ENCODE data around the gene BAD. TPM values are rescaled to one million over a fixed set of nuclear protein-coding genes. Genes with fewer than 3 reads are reported as not detected.

The BAD gene
- total and polyA plus RNA-seq, 2 donors (not counting 1 experiment from before 2014, with no cell fraction given): 24.0 to 39.1 TPM

DNA sequence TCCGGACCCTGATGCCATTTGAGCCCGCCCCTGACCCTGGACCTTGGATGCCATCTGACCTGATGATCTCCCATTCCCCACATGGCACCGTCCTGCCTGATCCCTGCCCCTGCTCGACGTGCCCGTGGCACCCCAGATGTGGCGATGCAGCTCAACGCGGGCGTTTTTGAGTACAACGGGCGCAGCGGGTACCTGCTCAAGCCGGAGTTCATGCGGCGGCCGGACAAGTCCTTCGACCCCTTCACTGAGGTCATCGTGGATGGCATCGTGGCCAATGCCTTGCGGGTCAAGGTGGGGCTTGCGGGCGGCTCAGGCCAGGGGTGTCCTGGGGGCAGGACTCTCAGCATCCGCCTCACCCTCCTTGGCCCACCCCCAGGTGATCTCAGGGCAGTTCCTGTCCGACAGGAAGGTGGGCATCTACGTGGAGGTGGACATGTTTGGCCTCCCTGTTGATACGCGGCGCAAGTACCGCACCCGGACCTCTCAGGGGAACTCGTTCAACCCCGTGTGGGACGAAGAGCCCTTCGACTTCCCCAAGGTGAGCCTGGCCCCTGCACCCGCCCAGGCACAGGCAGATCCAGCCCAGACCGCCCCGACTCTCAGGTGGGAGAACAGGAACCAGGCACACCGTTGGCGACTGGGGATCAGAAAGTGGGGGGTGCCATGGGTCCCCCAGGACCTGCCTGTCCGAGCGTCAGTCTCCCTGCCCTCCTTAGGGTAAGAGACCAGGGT is 22.0 kb downstream of the BAD start:
- H3K4me3 Mint-ChIP-seq: no peak overlapping the region
- TF ChIP-seq, protein P1, sequence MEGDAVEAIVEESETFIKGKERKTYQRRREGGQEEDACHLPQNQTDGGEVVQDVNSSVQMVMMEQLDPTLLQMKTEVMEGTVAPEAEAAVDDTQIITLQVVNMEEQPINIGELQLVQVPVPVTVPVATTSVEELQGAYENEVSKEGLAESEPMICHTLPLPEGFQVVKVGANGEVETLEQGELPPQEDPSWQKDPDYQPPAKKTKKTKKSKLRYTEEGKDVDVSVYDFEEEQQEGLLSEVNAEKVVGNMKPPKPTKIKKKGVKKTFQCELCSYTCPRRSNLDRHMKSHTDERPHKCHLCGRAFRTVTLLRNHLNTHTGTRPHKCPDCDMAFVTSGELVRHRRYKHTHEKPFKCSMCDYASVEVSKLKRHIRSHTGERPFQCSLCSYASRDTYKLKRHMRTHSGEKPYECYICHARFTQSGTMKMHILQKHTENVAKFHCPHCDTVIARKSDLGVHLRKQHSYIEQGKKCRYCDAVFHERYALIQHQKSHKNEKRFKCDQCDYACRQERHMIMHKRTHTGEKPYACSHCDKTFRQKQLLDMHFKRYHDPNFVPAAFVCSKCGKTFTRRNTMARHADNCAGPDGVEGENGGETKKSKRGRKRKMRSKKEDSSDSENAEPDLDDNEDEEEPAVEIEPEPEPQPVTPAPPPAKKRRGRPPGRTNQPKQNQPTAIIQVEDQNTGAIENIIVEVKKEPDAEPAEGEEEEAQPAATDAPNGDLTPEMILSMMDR (IDR thresholded peaks at IDR 0.05): no peak
- POLR2A ChIA-PET: no interaction called here
- WGBS (ENCODE audit: insufficient coverage): 96% methylated on average over 42 of the region's 42 CpGs
- H3K27ac ChIP-seq (ENCODE audit: low read length in 2 of 2): no peak overlapping the region
- no peak overlapping the region for H2AFZ ChIP-seq (ENCODE audit: insufficient read depth, low read depth, low read length, poor library complexity, severe bottlenecking)
- ATAC-seq (ENCODE audit: low read depth): no peak
- no peaks in the 10 kb centered on the region for H3K79me2 ChIP-seq (ENCODE audit: control insufficient read depth, insufficient read depth, low read length)
- intact Hi-C loops (cut with micrococcal nuclease): no loop called here
- H3K9me3 Mint-ChIP-seq (ENCODE audit: insufficient read depth): no peaks in the 10 kb centered on the region
- no peak for DNase-seq
- no peak overlapping the region for H3K4me3 ChIP-seq (ENCODE audit: control extremely low read depth in 1 of 5, extremely low read depth in 1 of 5, insufficient read depth in 1 of 5, low read depth in 2 of 5, low read length in 4 of 5)
- CTCF ChIA-PET: interaction anchor here (1.1 kb wide), 1 partner anchor 58 kb away, joined by 4 read pairs; no protein-coding TSS in a partner anchor
- H4K20me1 ChIP-seq (ENCODE audit: control insufficient read depth, insufficient read depth, low read length, poor library complexity, severe bottlenecking): no peaks in the 10 kb centered on the region
- no peaks in the 10 kb centered on the region for H3K4me1 Mint-ChIP-seq
- H3K36me3 ChIP-seq (replicated peaks in 1 of 2; ENCODE audit: control extremely low read depth in 1 of 2, control insufficient read depth in 1 of 2, extremely low read depth in 1 of 2, insufficient read depth in 2 of 2, low read length in 1 of 2): no peaks in the 10 kb centered on the region
- H3K9ac ChIP-seq (ENCODE audit: low read length): no peak overlapping the region
- H3K4me2 ChIP-seq (replicated peaks; ENCODE audit: low read depth, low read length, poor library complexity, severe bottlenecking): no peak overlapping the region
- H3K27ac Mint-ChIP-seq: no peak overlapping the region
- H3K9me3 ChIP-seq (ENCODE audit: control extremely low read depth in 1 of 3, control insufficient read depth in 2 of 3, insufficient read depth in 1 of 3, low read length in 2 of 3): no peaks in the 10 kb centered on the region
- H3K27me3 ChIP-seq (replicated peaks in 1 of 4; ENCODE audit: control extremely low read depth in 1 of 4, control insufficient read depth in 3 of 4, insufficient read depth in 4 of 4, low read length in 3 of 4): no peaks in the 10 kb centered on the region
- no peaks in the 10 kb centered on the region for H3K27me3 Mint-ChIP-seq
- no peaks in the 10 kb centered on the region for H3K4me1 ChIP-seq (ENCODE audit: control insufficient read depth in 2 of 2, insufficient read depth in 2 of 2, low read length in 2 of 2)

DNA sequence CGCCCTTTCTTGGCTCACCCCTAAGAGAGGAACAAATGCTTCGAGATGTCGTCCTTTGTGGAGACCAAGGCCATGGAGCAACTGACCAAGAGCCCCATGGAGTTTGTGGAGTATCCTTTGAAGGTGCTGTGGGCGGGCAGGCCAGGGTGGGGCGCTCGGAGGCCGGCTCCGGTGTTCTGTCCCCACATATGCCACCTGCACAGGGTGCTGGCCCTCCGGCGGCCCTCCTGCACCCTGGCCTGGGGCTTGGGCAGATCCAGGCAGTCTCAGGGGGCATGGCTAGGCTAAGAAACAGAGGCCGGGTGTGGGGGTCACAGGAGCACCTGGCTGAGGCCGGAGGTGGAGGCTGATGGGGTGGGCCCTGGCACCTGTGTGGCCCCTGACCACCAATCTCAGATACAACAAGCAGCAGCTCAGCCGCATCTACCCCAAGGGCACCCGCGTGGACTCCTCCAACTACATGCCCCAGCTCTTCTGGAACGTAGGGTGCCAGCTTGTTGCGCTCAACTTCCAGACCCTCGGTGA is 22.8 kb downstream of the BAD start:
- no peaks in the 10 kb centered on the region for H3K4me1 Mint-ChIP-seq
- Histone ChIP-seq H2AFZ (ENCODE audit: insufficient read depth, low read depth, low read length, poor library complexity, severe bottlenecking) (no peak overlapping the region), H3K4me3 (ENCODE audit: control extremely low read depth in 1 of 5, extremely low read depth in 1 of 5, insufficient read depth in 1 of 5, low read depth in 2 of 5, low read length in 4 of 5) (no peak overlapping the region), H3K9ac (ENCODE audit: low read length) (no peak overlapping the region), H3K9me3 (ENCODE audit: control extremely low read depth in 1 of 3, control insufficient read depth in 2 of 3, insufficient read depth in 1 of 3, low read length in 2 of 3) (no peaks in the 10 kb centered on the region), H3K27ac (ENCODE audit: low read length in 2 of 2) (no peak overlapping the region), H3K36me3 (replicated peaks in 1 of 2; ENCODE audit: control extremely low read depth in 1 of 2, control insufficient read depth in 1 of 2, extremely low read depth in 1 of 2, insufficient read depth in 2 of 2, low read length in 1 of 2) (no peaks in the 10 kb centered on the region), H3K27me3 (replicated peaks in 1 of 4; ENCODE audit: control extremely low read depth in 1 of 4, control insufficient read depth in 3 of 4, insufficient read depth in 4 of 4, low read length in 3 of 4) (no peaks in the 10 kb centered on the region), H3K4me1 (ENCODE audit: control insufficient read depth in 2 of 2, insufficient read depth in 2 of 2, low read length in 2 of 2) (no peaks in the 10 kb centered on the region), H3K4me2 (replicated peaks; ENCODE audit: low read depth, low read length, poor library complexity, severe bottlenecking) (no peak overlapping the region), H4K20me1 (ENCODE audit: control insufficient read depth, insufficient read depth, low read length, poor library complexity, severe bottlenecking) (no peaks in the 10 kb centered on the region), H3K79me2 (ENCODE audit: control insufficient read depth, insufficient read depth, low read length) (no peaks in the 10 kb centered on the region)
- no peaks in the 10 kb centered on the region for H3K9me3 Mint-ChIP-seq (ENCODE audit: insufficient read depth)
- H3K27ac Mint-ChIP-seq: no peak overlapping the region
- DNase-seq (no peak), ATAC-seq (ENCODE audit: low read depth) (no peak)
- WGBS (ENCODE audit: insufficient coverage): 99% methylated on average over 18 of the region's 18 CpGs
- ChIA-PET POLR2A (interaction anchor here (0.6 kb wide), 1 partner anchor 31 kb away, joined by 7 read pairs; no protein-coding TSS in a partner anchor), CTCF (interaction anchor here (1.1 kb wide), 1 partner anchor 57 kb away, joined by 4 read pairs; no protein-coding TSS in a partner anchor)
- TF ChIP-seq, protein P1 (IDR thresholded peaks at IDR 0.05): no peak
- TF ChIP-seq EZH2 (IDR thresholded peaks at IDR 0.05; ENCODE audit: borderline replicate concordance, insufficient read depth, low read depth, low read length, poor library complexity, severe bottlenecking): no peak
- no peaks in the 10 kb centered on the region for H3K27me3 Mint-ChIP-seq
- H3K4me3 Mint-ChIP-seq: no peak overlapping the region
- intact Hi-C loops (cut with micrococcal nuclease): no loop called here

Data from B cell (primary cell).